ENCODE data around the gene TRAPPC2L. TPM values are rescaled to one million over a fixed set of nuclear protein-coding genes. Genes with fewer than 3 reads are reported as not detected.

The TRAPPC2L gene
- total and polyA plus RNA-seq, 2 donors, result 49.1 to 54.1 TPM

GRCh38 chr16:88868974-88869672, 12.2 kb downstream of the TRAPPC2L start:
- H3K9me3 ChIP-seq (ENCODE audit: control insufficient read depth in 2 of 2, insufficient read depth in 1 of 2, low read length in 1 of 2), result peaks cover 3 to 6% of the 10 kb centered on the region in 2 donors
- DNase-seq (ENCODE audit: low read depth in 6 of 9, low spot score in 9 of 9), result no peak
- no peaks in the 10 kb centered on the region for H3K36me3 ChIP-seq (ENCODE audit: control insufficient read depth in 2 of 2, insufficient read depth in 2 of 2, low read length in 1 of 2)
- peaks cover 16 to 38% of the 10 kb centered on the region in 2 donors for H3K27me3 ChIP-seq (ENCODE audit: control insufficient read depth in 2 of 2, insufficient read depth in 1 of 2, low read length in 1 of 2)
- WGBS, result 96% methylated on average over 27 of the region's 27 CpGs
- H3K27ac ChIP-seq (ENCODE audit: low read depth in 1 of 2, low read length in 1 of 2), result no peak overlapping the region
- no peaks in the 10 kb centered on the region for H3K4me1 ChIP-seq (ENCODE audit: control insufficient read depth in 2 of 2, insufficient read depth in 2 of 2, low read length in 2 of 2)
- no peak overlapping the region for H3K4me3 ChIP-seq (ENCODE audit: low read length in 2 of 2)

DNA sequence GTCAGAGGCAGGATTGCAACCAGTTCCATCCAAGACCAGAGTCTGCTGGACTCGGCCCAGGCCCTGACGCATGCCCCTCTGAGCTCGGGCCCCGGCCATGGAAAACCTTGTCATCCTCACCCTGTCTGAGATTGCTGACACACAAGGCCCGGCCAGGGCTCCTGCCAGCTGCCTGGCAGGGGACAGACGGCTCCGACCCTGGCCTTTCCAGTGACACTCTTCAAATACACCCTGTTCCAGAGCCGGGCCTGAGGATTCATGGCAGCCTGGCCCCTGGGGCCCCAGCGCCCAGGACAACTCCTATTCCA, 12.7 kb downstream of the TRAPPC2L start:
- Histone ChIP-seq H3K4me3 (ENCODE audit: low read length in 2 of 2) (no peak overlapping the region), H3K9me3 (ENCODE audit: control insufficient read depth in 2 of 2, insufficient read depth in 1 of 2, low read length in 1 of 2) (peaks cover 3 to 6% of the 10 kb centered on the region in 2 donors), H3K4me1 (ENCODE audit: control insufficient read depth in 2 of 2, insufficient read depth in 2 of 2, low read length in 2 of 2) (no peaks in the 10 kb centered on the region), H3K27me3 (ENCODE audit: control insufficient read depth in 2 of 2, insufficient read depth in 1 of 2, low read length in 1 of 2) (peaks cover 16 to 38% of the 10 kb centered on the region in 2 donors), H3K36me3 (ENCODE audit: control insufficient read depth in 2 of 2, insufficient read depth in 2 of 2, low read length in 1 of 2) (peaks cover under 1 to 5% of the 10 kb centered on the region in 2 donors), H3K27ac (ENCODE audit: low read depth in 1 of 2, low read length in 1 of 2) (no peak overlapping the region)
- WGBS, result 93% methylated on average over 9 of the region's 9 CpGs
- no peak for DNase-seq (ENCODE audit: low read depth in 6 of 9, low spot score in 9 of 9)

- peaks cover 3 to 6% of the 10 kb centered on the region in 2 donors for H3K9me3 ChIP-seq (ENCODE audit: control insufficient read depth in 2 of 2, insufficient read depth in 1 of 2, low read length in 1 of 2)
- H3K27ac ChIP-seq (ENCODE audit: low read depth in 1 of 2, low read length in 1 of 2), result no peak overlapping the region
- DNase-seq (ENCODE audit: low read depth in 6 of 9, low spot score in 9 of 9), result no peak
- peaks cover 12 to 16% of the 10 kb centered on the region in 2 donors for H3K36me3 ChIP-seq (ENCODE audit: control insufficient read depth in 2 of 2, insufficient read depth in 2 of 2, low read length in 1 of 2)
- H3K27me3 ChIP-seq (ENCODE audit: control insufficient read depth in 2 of 2, insufficient read depth in 1 of 2, low read length in 1 of 2), result peaks cover 16 to 38% of the 10 kb centered on the region in 2 donors
- H3K4me3 ChIP-seq (ENCODE audit: low read length in 2 of 2), result no peak overlapping the region
- 40% methylated on average over 37 of the region's 37 CpGs for WGBS
- H3K4me1 ChIP-seq (ENCODE audit: control insufficient read depth in 2 of 2, insufficient read depth in 2 of 2, low read length in 2 of 2), result no peaks in the 10 kb centered on the region
Observed at GRCh38 chr16:88870608-88871348, 13.9 kb downstream of the TRAPPC2L start.

DNA sequence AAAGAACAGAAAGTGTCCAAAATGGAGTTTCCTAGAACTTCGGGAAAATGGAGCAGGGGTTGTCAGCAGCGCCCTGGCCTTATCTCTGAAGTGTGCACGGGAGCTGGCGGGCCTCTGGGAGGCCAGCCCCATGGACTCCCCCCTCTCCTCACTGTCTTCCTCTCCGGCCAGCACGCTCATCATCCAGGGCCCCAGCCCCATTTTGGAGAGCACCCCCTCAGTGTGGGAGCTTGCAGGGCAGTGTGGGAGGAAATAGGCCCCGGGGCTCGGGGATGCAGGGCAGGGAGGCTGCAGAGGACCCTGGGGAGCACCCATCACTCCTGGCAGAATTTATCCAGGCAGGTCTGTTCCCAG, 14.4 kb downstream of the TRAPPC2L start:
- Histone ChIP-seq H3K27me3 (ENCODE audit: control insufficient read depth in 2 of 2, insufficient read depth in 1 of 2, low read length in 1 of 2) (peaks cover 16 to 38% of the 10 kb centered on the region in 2 donors), H3K9me3 (ENCODE audit: control insufficient read depth in 2 of 2, insufficient read depth in 1 of 2, low read length in 1 of 2) (peaks cover 3 to 6% of the 10 kb centered on the region in 2 donors), H3K27ac (ENCODE audit: low read depth in 1 of 2, low read length in 1 of 2) (no peak overlapping the region), H3K4me3 (ENCODE audit: low read length in 2 of 2) (no peak overlapping the region), H3K36me3 (ENCODE audit: control insufficient read depth in 2 of 2, insufficient read depth in 2 of 2, low read length in 1 of 2) (peaks cover 16 to 21% of the 10 kb centered on the region in 2 donors), H3K4me1 (ENCODE audit: control insufficient read depth in 2 of 2, insufficient read depth in 2 of 2, low read length in 2 of 2) (no peaks in the 10 kb centered on the region)
- 32% methylated on average over 8 of the region's 8 CpGs for WGBS
- no peak for DNase-seq (ENCODE audit: low read depth in 6 of 9, low spot score in 9 of 9)

- Histone ChIP-seq H3K36me3 (ENCODE audit: control insufficient read depth in 2 of 2, insufficient read depth in 2 of 2, low read length in 1 of 2) (peaks cover 20 to 26% of the 10 kb centered on the region in 2 donors), H3K27ac (ENCODE audit: low read depth in 1 of 2, low read length in 1 of 2) (no peak overlapping the region), H3K4me1 (ENCODE audit: control insufficient read depth in 2 of 2, insufficient read depth in 2 of 2, low read length in 2 of 2) (no peaks in the 10 kb centered on the region), H3K9me3 (ENCODE audit: control insufficient read depth in 2 of 2, insufficient read depth in 1 of 2, low read length in 1 of 2) (peaks cover 3 to 6% of the 10 kb centered on the region in 2 donors), H3K27me3 (ENCODE audit: control insufficient read depth in 2 of 2, insufficient read depth in 1 of 2, low read length in 1 of 2) (peaks cover 16 to 38% of the 10 kb centered on the region in 2 donors), H3K4me3 (ENCODE audit: low read length in 2 of 2) (no peak overlapping the region)
- no peak for DNase-seq (ENCODE audit: low read depth in 6 of 9, low spot score in 9 of 9)
- 81% methylated on average over 21 of the region's 21 CpGs for WGBS
Observed at GRCh38 chr16:88871730-88872416, 14.9 kb downstream of the TRAPPC2L start.

DNA sequence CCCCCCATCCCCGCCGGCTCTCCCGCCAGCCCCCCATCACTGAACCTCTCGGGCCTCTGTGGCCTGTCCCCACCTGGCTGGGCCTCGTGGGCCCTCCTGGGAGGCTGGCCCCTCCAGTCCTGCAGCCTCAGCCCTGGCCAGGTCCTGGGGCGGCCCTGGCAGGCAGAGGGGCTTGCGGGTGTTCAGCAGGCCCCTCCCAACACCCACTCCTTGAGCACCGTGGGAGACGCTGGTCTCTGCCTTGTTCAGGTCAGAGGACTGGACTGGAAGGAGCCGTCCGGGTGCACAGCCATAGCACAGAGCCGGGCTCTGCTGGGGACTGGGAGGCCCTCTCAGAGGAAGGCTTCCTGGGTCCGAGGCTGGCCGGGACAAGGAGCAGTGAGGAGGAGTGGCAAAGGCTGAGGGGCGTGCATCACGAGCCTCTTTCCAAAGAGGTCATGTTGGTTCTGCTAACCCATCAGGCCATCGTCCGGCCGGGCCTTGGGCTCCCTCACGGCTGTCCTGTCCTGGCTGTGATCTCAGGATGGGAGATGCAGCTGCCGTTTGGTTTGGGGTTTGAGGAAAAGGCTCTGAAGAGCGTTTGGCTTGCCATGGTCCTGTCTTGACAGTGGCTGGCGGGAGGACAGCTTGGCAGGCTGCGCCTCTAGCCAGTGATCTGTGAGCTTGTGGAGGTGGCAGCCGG, 15.9 kb downstream of the TRAPPC2L start:
- peaks cover 16 to 35% of the 10 kb centered on the region in 2 donors for H3K27me3 ChIP-seq (ENCODE audit: control insufficient read depth in 2 of 2, insufficient read depth in 1 of 2, low read length in 1 of 2)
- peaks cover 29 to 35% of the 10 kb centered on the region in 2 donors for H3K36me3 ChIP-seq (ENCODE audit: control insufficient read depth in 2 of 2, insufficient read depth in 2 of 2, low read length in 1 of 2)
- H3K4me3 ChIP-seq (ENCODE audit: low read length in 2 of 2), result no peak overlapping the region
- no peak overlapping the region for H3K27ac ChIP-seq (ENCODE audit: low read depth in 1 of 2, low read length in 1 of 2)
- DNase-seq (ENCODE audit: low read depth in 6 of 9, low spot score in 9 of 9), result no peak
- no peaks in the 10 kb centered on the region for H3K4me1 ChIP-seq (ENCODE audit: control insufficient read depth in 2 of 2, insufficient read depth in 2 of 2, low read length in 2 of 2)
- WGBS, result 81% methylated on average over 25 of the region's 25 CpGs
- peaks cover 3 to 6% of the 10 kb centered on the region in 2 donors for H3K9me3 ChIP-seq (ENCODE audit: control insufficient read depth in 2 of 2, insufficient read depth in 1 of 2, low read length in 1 of 2)

DNA sequence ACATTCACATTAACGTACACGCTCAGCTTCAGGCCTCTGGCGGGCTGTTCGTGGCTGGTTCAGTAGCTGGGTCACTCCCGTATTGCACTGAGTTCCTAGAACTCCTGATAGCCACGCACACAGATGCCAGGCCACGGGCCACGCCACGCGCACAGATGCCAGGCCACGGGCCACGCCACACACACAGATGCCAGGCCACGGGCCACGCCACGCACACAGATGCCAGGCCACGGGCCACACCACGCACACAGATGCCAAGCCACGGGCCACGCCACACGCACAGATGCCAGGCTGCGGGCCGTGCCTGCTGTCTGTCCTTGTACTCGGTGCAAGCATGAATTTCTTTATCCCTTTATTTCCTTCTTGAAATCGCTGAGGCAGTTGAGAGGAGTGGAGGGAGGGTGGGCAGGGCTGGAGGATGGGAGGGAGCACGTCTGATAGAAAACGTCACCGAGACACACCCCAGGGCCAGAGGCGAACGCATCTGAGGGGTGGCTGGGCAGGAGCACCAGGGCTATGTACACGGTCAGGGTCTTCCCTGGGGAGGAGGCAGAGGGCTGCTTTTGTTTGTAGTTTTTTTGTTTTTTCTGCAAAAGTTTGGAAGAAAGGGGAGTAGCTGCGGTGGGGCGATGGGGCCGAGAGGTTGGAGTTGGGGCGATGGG, 18.1 kb downstream of the TRAPPC2L start:
- Histone ChIP-seq H3K4me1 (ENCODE audit: control insufficient read depth in 2 of 2, insufficient read depth in 2 of 2, low read length in 2 of 2) (peaks cover 0 to 4% of the 10 kb centered on the region in 2 donors), H3K27ac (ENCODE audit: low read depth in 1 of 2, low read length in 1 of 2) (no peak overlapping the region), H3K9me3 (ENCODE audit: control insufficient read depth in 2 of 2, insufficient read depth in 1 of 2, low read length in 1 of 2) (peaks cover 2 to 6% of the 10 kb centered on the region in 2 donors), H3K27me3 (ENCODE audit: control insufficient read depth in 2 of 2, insufficient read depth in 1 of 2, low read length in 1 of 2) (peaks cover 12 to 20% of the 10 kb centered on the region in 2 donors), H3K4me3 (ENCODE audit: low read length in 2 of 2) (no peak overlapping the region), H3K36me3 (ENCODE audit: control insufficient read depth in 2 of 2, insufficient read depth in 2 of 2, low read length in 1 of 2) (peaks cover 52 to 57% of the 10 kb centered on the region in 2 donors)
- 97% methylated on average over 34 of the region's 34 CpGs for WGBS
- peak in 1 of 9 donors; percentile 21 for DNase-seq (ENCODE audit: low read depth in 6 of 9, low spot score in 9 of 9)

DNA sequence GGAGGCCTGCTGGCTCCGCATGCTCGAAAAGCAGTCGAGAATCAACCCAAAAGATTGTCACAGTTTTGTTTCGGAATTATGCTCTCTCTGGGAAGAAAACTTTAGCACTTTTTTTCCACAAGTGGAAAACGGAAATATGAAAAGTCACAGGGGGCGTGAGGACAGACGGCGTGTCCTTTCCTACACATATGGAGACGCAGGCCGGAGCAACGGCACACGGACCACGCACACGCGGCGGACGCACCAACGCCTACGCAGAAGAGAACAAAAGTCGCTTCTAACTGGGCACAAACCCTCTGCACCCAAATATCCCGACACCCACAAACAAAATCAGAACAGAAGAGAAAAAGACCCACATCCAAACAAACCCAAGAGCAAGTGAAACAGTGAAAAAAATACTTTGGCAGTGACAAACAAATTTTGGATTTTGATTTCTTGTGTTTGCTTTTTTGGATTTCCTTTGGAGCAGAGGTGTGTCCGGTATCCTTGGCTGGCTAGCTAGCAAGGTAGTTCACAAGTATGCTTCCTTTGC, 18.8 kb downstream of the TRAPPC2L start:
- Histone ChIP-seq H3K9me3 (ENCODE audit: control insufficient read depth in 2 of 2, insufficient read depth in 1 of 2, low read length in 1 of 2) (peaks cover 2 to 6% of the 10 kb centered on the region in 2 donors), H3K4me1 (ENCODE audit: control insufficient read depth in 2 of 2, insufficient read depth in 2 of 2, low read length in 2 of 2) (peaks cover 0 to 4% of the 10 kb centered on the region in 2 donors), H3K27ac (ENCODE audit: low read depth in 1 of 2, low read length in 1 of 2) (no peak overlapping the region), H3K4me3 (ENCODE audit: low read length in 2 of 2) (no peak overlapping the region), H3K27me3 (ENCODE audit: control insufficient read depth in 2 of 2, insufficient read depth in 1 of 2, low read length in 1 of 2) (peaks cover 6 to 13% of the 10 kb centered on the region in 2 donors), H3K36me3 (ENCODE audit: control insufficient read depth in 2 of 2, insufficient read depth in 2 of 2, low read length in 1 of 2) (peaks cover 59 to 64% of the 10 kb centered on the region in 2 donors)
- no peak for DNase-seq (ENCODE audit: low read depth in 6 of 9, low spot score in 9 of 9)
- WGBS, result 97% methylated on average over 22 of the region's 22 CpGs

Data from thymus (tissue), 11 donors.